Calu3 (cell line): Measurements from ENCODE around the gene ABR. TPM values are rescaled to one million over a fixed set of nuclear protein-coding genes. Genes with fewer than 3 reads are reported as not detected.
A peak's percentile ranks its signal among the peaks of the same experiment; 100 is the strongest.

Source experiments
- BruUV-seq: library from RNA; stranded (reverse); fragments of 400-500 nt; replicated peaks from 2 replicates; lab custom pipeline; 2021; lab: Mats Ljungman, UMichigan
- CTCF ChIA-PET: fragments of 300-600 bp; sonication (Branson Sonifier 250); formaldehyde crosslinking; loops from one replicate; lab custom pipeline; 2022; ENCODE audit warnings: antibody characterized with exemption; lab: Charles Lee
- DNase-seq: peaks from one replicate; pipeline ENCODE4 v3.0.0; 2022
- H3K27ac Mint-ChIP-seq: one replicate; pipeline ENCODE4 v1.8.0; 2022; ENCODE audit warnings: mixed read lengths; ENCODE audit not compliant: unreplicated experiment
- H3K27me3 Mint-ChIP-seq: one replicate; pipeline ENCODE4 v1.8.0; 2022; ENCODE audit warnings: mixed read lengths; ENCODE audit not compliant: unreplicated experiment
- H3K36me3 Mint-ChIP-seq: one replicate; pipeline ENCODE4 v1.8.0; 2022; ENCODE audit warnings: mild to moderate bottlenecking, moderate library complexity, mixed read lengths; ENCODE audit not compliant: insufficient read depth, unreplicated experiment
- H3K4me1 Mint-ChIP-seq: one replicate; pipeline ENCODE4 v1.8.0; 2022; ENCODE audit warnings: mild to moderate bottlenecking, low read depth, mixed read lengths; ENCODE audit not compliant: unreplicated experiment
- H3K4me3 Mint-ChIP-seq: one replicate; pipeline ENCODE4 v1.8.0; 2022; ENCODE audit warnings: mild to moderate bottlenecking, low read depth, moderate library complexity, mixed read lengths; ENCODE audit not compliant: unreplicated experiment
- H3K9me3 Mint-ChIP-seq: one replicate; pipeline ENCODE4 v1.8.0; 2022; ENCODE audit warnings: low read depth, mixed read lengths; ENCODE audit not compliant: unreplicated experiment
- CTCF ChIP-seq: fragments of 200-600 bp; IDR thresholded peaks from one replicate; pipeline ENCODE4 v1.8.0; 2022; ENCODE audit warnings: antibody characterized with exemption; ENCODE audit not compliant: unreplicated experiment
- intact Hi-C: fragments of 100-400 bp; cut with micrococcal nuclease; formaldehyde crosslinking; loops from one replicate; pipeline ENCODE4 v1.10.0; 2022; ENCODE audit not compliant: unreplicated experiment
- total RNA-seq: library from RNA; stranded (reverse); gene quantifications from 2 replicates; pipeline ENCODE4 v1.2.3, GENCODE V29; 2022

The ABR gene
- total RNA-seq, 1 experiment from 2014 or later: 92.7 TPM

DNA sequence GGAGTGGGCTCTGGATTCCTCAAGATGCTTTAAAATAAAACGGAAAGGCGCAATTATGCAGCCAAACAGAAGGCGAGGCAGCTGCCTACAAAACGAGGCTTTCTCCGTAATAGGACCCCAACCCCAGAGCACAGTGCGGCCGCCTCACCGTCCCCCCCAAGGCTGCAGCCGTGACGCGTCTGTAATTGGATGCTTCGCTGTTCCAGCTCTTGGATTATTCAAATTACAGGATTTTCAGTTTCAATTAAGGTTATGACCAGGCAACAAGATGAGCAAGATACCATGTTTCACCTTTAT is 37.3 kb upstream of the ABR start:
- no peaks in the 10 kb centered on the region for H3K9me3 Mint-ChIP-seq
- no peak for DNase-seq
- TF ChIP-seq CTCF: no peak
- intact Hi-C loops: no loop called here
- peaks cover 10% of the 10 kb centered on the region for H3K27me3 Mint-ChIP-seq
- H3K36me3 Mint-ChIP-seq: no peaks in the 10 kb centered on the region
- no peak overlapping the region for H3K4me3 Mint-ChIP-seq
- peaks cover 9% of the 10 kb centered on the region for H3K4me1 Mint-ChIP-seq
- H3K27ac Mint-ChIP-seq: no peak overlapping the region
- CTCF ChIA-PET: no interaction called here
- no TSS peak for BruUV-seq

- Mint-ChIP-seq H3K4me3 (no peak overlapping the region), H3K36me3 (no peaks in the 10 kb centered on the region), H3K4me1 (peaks cover 9% of the 10 kb centered on the region), H3K27me3 (peaks cover 6% of the 10 kb centered on the region), H3K27ac (no peak overlapping the region), H3K9me3 (no peaks in the 10 kb centered on the region)
- DNase-seq: no peak
- no peak for TF ChIP-seq CTCF
- BruUV-seq: no TSS peak
- CTCF ChIA-PET: no interaction called here
- intact Hi-C loops: no loop called here
These were observed 36.7 kb upstream of the ABR start for GRCh38 chr17:1216217-1217088.

DNA sequence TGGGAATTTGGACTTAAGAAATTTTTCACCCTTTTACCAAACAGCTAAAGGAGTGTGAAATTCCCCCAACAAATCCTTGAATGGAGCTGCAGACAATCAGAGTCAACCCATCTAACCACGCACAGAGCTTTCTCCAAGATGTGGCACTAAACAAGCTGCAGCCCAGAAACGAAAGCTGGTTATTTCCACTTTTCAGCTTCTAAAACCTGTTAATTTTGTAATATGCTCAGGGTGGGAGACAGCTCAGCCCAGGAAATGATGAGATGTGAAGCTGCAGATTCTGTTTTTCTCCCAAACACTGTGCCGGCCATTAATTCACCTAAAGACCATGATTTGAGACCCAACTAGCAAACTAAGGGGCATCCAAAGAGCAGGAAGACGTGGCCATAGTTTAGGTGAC is 33.2 kb upstream of the ABR start:
- intact Hi-C loops: no loop called here
- DNase-seq: no peak
- no peaks in the 10 kb centered on the region for H3K27me3 Mint-ChIP-seq
- H3K36me3 Mint-ChIP-seq: no peaks in the 10 kb centered on the region
- TF ChIP-seq CTCF: no peak
- BruUV-seq: no TSS peak
- no peak overlapping the region for H3K27ac Mint-ChIP-seq
- H3K4me3 Mint-ChIP-seq: no peak overlapping the region
- CTCF ChIA-PET: interaction anchor here (0.8 kb wide), 1 partner anchor 25 kb away, joined by 3 read pairs; no protein-coding TSS in a partner anchor
- peaks cover 28% of the 10 kb centered on the region for H3K4me1 Mint-ChIP-seq
- no peaks in the 10 kb centered on the region for H3K9me3 Mint-ChIP-seq

DNA sequence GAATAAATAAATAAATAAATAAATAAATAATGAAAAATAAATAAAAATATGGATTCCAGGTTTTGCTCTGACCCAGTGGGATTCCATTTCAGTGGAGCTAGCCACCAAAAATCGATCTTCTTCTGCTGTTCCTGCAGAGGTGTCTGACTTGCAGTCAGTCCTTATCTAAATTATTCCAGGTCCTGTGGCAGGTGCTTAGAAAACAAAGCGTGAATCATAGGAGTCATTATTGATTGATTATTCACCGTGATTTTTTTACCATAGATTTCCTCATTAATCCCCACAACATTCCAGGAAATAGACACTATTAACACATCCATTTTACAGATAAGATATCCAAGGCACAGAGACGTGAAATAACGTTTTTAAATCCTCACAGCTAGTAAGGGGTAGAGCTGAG is 31.5 kb upstream of the ABR start:
- no peak overlapping the region for H3K27ac Mint-ChIP-seq
- H3K4me1 Mint-ChIP-seq: peaks cover 23% of the 10 kb centered on the region
- no TSS peak for BruUV-seq

More for the DNA sequence above, 31.5 kb upstream of the ABR start:
- intact Hi-C loops: no loop called here
- no peak for TF ChIP-seq CTCF
- H3K9me3 Mint-ChIP-seq: no peaks in the 10 kb centered on the region
- H3K36me3 Mint-ChIP-seq: no peaks in the 10 kb centered on the region
- DNase-seq: peak; percentile 21
- no peak overlapping the region for H3K4me3 Mint-ChIP-seq
- no peaks in the 10 kb centered on the region for H3K27me3 Mint-ChIP-seq
- CTCF ChIA-PET: interaction anchor here (0.8 kb wide), 1 partner anchor 150 kb away, joined by 5 read pairs; no protein-coding TSS in a partner anchor
